ENCODE data around the gene NFIB. TPM values are rescaled to one million over a fixed set of nuclear protein-coding genes. Genes with fewer than 3 reads are reported as not detected.

The NFIB gene
- total and polyA plus RNA-seq, 2 of the 8 experiments (the other 6 are each of a cell fraction or from before 2014, with no cell fraction given) = 2.6 to 13.1 TPM

DNA sequence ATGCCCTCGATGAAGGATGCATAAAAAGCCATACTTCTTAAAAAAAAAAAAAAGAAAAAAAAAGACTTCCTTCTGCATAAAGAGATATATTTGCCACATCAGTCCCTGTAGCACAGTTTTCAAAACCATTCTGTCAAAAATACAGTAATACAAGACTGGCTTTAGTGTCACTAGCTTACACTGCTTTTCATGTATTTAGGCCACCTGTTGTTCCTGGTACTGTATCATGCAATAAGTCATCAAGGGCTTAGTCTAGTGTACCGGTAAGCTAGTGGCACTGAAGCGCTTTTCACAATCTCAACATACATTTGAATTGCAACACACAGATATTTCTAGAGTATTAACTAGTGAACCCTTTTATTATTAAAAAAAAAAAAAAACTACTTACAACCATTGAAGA, 231.2 kb downstream of the NFIB start:
- H3K36me3 ChIP-seq (ENCODE audit: control insufficient read depth in 2 of 4, insufficient read depth in 4 of 4, low read length in 3 of 4) = no peaks in the 10 kb centered on the region
- H4K5ac ChIP-seq (ENCODE audit: insufficient read length, low read depth, low read length) = no peak overlapping the region
- H3K23me2 ChIP-seq (ENCODE audit: low read depth, low read length) = no peaks in the 10 kb centered on the region
- no peaks in the 10 kb centered on the region for H3K79me1 ChIP-seq (ENCODE audit: low read depth, low read length)
- FAIRE-seq (no peak), DNase-seq (ENCODE audit: low read depth in 1 of 2, low spot score in 2 of 2) (no peak)
- POLR2A ChIA-PET (ENCODE audit: partially characterized antibody) = no interaction called here
- H2BK15ac ChIP-seq (ENCODE audit: low read length) = no peak overlapping the region
- no peak overlapping the region for H2BK12ac ChIP-seq (ENCODE audit: low read depth, low read length)
- no peaks in the 10 kb centered on the region for H3K27me3 ChIP-seq (replicated peaks in 1 of 4; ENCODE audit: control insufficient read depth in 3 of 4, extremely low read depth in 1 of 4, insufficient read depth in 3 of 4, low read length in 3 of 4)
- H3K56ac ChIP-seq (replicated peaks; ENCODE audit: insufficient read length, low read depth, low read length) = no peak overlapping the region
- H3K4me1 ChIP-seq (replicated peaks in 1 of 4; ENCODE audit: control insufficient read depth in 3 of 4, insufficient read depth in 4 of 4, low read length in 3 of 4) = peaks cover 2 to 9% (median 4%) of the 10 kb centered on the region in 4 experiments; a peak in 4 of 7 replicates
- no peaks in the 10 kb centered on the region for H3K79me2 ChIP-seq (ENCODE audit: control insufficient read depth in 1 of 2, insufficient read depth in 2 of 2, low read length in 2 of 2)
- H3K9me3 ChIP-seq (ENCODE audit: insufficient read depth in 2 of 2, low read depth in 1 of 2, low read length in 1 of 2) = no peaks in the 10 kb centered on the region
- H3K9ac ChIP-seq (replicated peaks in 1 of 4; ENCODE audit: extremely low read depth in 1 of 4, low read depth in 3 of 4, low read length in 3 of 4) = no peak overlapping the region
- no peak overlapping the region for H2BK120ac ChIP-seq (replicated peaks; ENCODE audit: low read depth, low read length)
- H2BK5ac ChIP-seq (ENCODE audit: low read depth, low read length) = no peak overlapping the region
- no peak overlapping the region for H3K4me2 ChIP-seq (ENCODE audit: insufficient read depth in 1 of 2, low read depth in 2 of 2, low read length in 2 of 2)
- H4K91ac ChIP-seq (replicated peaks; ENCODE audit: insufficient read length, low read length) = no peak overlapping the region
- no peak overlapping the region for H3K27ac ChIP-seq (ENCODE audit: low read depth, low read length)
- no peaks in the 10 kb centered on the region for H4K20me1 ChIP-seq (replicated peaks in 1 of 2; ENCODE audit: control insufficient read depth in 1 of 2, insufficient read depth in 2 of 2, low read length in 2 of 2)
- H4K8ac ChIP-seq (ENCODE audit: extremely low read depth, insufficient read depth, low read length) = no peak overlapping the region
- no peak overlapping the region for H3K18ac ChIP-seq (ENCODE audit: extremely low read depth, low read length)
- no peak overlapping the region for H2AFZ ChIP-seq (ENCODE audit: low read length)
- H2AK5ac ChIP-seq (ENCODE audit: low read depth, low read length) = no peak overlapping the region
- H3K4ac ChIP-seq (replicated peaks; ENCODE audit: insufficient read length, low read depth, low read length) = no peak overlapping the region
- 99% methylated on average over 3 of the region's 3 CpGs; no CpG with 5 or more reads in 1 of the 2 experiments for WGBS, 2 experiments (ENCODE audit: extremely low coverage in 1 of 2, insufficient coverage in 1 of 2, insufficient read length in 1 of 2, insufficient replicate concordance in 2 of 2, low coverage in 1 of 2, low lambda C conversion rate in 2 of 2, missing lambda C conversion rate in 1 of 2)
- H3K23ac ChIP-seq (ENCODE audit: insufficient read length) = no peak overlapping the region
- CTCF ChIA-PET (ENCODE audit: partially characterized antibody) = interaction anchor here (0.7 kb wide), 1 partner anchor 262 kb away, joined by 3 read pairs; no protein-coding TSS in a partner anchor
- no peak overlapping the region for H3K4me3 ChIP-seq (ENCODE audit: extremely low read depth in 1 of 4, insufficient read depth in 2 of 4, low read depth in 3 of 4, low read length in 4 of 4)
- H3K14ac ChIP-seq (ENCODE audit: insufficient read length) = no peak overlapping the region
- H2BK20ac ChIP-seq (ENCODE audit: low read length) = no peak overlapping the region
- TF ChIP-seq SP4 (IDR thresholded peaks at IDR 0.05; ENCODE audit: low read length) = no peak
- TF ChIP-seq SRF (IDR thresholded peaks at IDR 0.05; ENCODE audit: low read depth, low read length) = no peak
- TF ChIP-seq CTBP2 (IDR thresholded peaks at IDR 0.05; ENCODE audit: borderline replicate concordance, insufficient read depth, insufficient read length, low read length) = no peak
- TF ChIP-seq TAF7 (optimal IDR thresholded peaks at IDR 0.05; ENCODE audit: borderline replicate concordance, low read depth, low read length) = no peak
- TF ChIP-seq EZH2 (IDR thresholded peaks at IDR 0.05; ENCODE audit: low read depth, low read length, severe bottlenecking) = no peak
- no peak for TF ChIP-seq CBX8 (IDR thresholded peaks at IDR 0.05; ENCODE audit: borderline replicate concordance, low read depth, low read length)
- TF ChIP-seq SIX5 (IDR thresholded peaks at IDR 0.05; ENCODE audit: low read depth, low read length) = no peak
- TF ChIP-seq MAFK (IDR thresholded peaks at IDR 0.05; ENCODE audit: low read depth, low read length) = no peak
- TF ChIP-seq SUZ12 (IDR thresholded peaks at IDR 0.05; ENCODE audit: low read length) = no peak
- no peak for TF ChIP-seq POLR2AphosphoS5 (IDR thresholded peaks at IDR 0.05; ENCODE audit: low read depth, low read length)
- no peak for TF ChIP-seq GABPA (IDR thresholded peaks at IDR 0.05; ENCODE audit: borderline replicate concordance, insufficient read depth, low read length)
- TF ChIP-seq ASH2L (IDR thresholded peaks at IDR 0.05; ENCODE audit: low read length) = no peak
- no peak for TF ChIP-seq RAD21 (IDR thresholded peaks at IDR 0.05 in 1 of 2, conservative IDR thresholded peaks at IDR 0.05 in 1 of 2; ENCODE audit: low read depth in 2 of 2, low read length in 2 of 2)
- no peak for TF ChIP-seq YY1 (IDR thresholded peaks at IDR 0.05; ENCODE audit: low read depth, low read length)
- no peak for TF ChIP-seq SP2 (IDR thresholded peaks at IDR 0.05; ENCODE audit: low read length)
